SU-DHL-6 (cell line): ENCODE measurements around the gene DIRAS2.

Experiments used
- H2AFZ ChIP-seq: fragments of 200-600 bp; sonication (generic); 2 replicates; pipeline ENCODE4 v1.6.1; 2014; ENCODE audit warnings: low read depth, mild to moderate bottlenecking, moderate library complexity, mixed read lengths, antibody characterized with exemption, low read length; ENCODE audit not compliant: severe bottlenecking
- H3F3A ChIP-seq: fragments of 200-600 bp; shearing (Covaris generic); 2 replicates; pipeline ENCODE4 v1.6.0; 2016; ENCODE audit warnings: antibody characterized with exemption, mild to moderate bottlenecking; ENCODE audit not compliant: insufficient read depth
- H3K27ac ChIP-seq: fragments of 200-600 bp; sonication (generic); 2 replicates; pipeline ENCODE4 v1.5.1; 2016; ENCODE audit warnings: low read depth, mild to moderate bottlenecking, low read length, moderate library complexity, mixed read lengths
- H3K27me3 ChIP-seq: fragments of 200-600 bp; sonication (generic), shearing (Covaris generic); 2 replicates; pipeline ENCODE4 v1.6.0; 2014; ENCODE audit warnings: mild to moderate bottlenecking, low read length
- H3K36me3 ChIP-seq: fragments of 200-600 bp; sonication (generic); 2 replicates; pipeline ENCODE4 v1.6.1; 2014; ENCODE audit warnings: mild to moderate bottlenecking, low read length, mixed read lengths
- H3K4me2 ChIP-seq: fragments of 300-600, 200-600 bp; shearing (Covaris generic), sonication (generic); 2 replicates; pipeline ENCODE4 v1.6.0; 2014; ENCODE audit warnings: low read length, low read depth, mild to moderate bottlenecking; ENCODE audit not compliant: poor library complexity, severe bottlenecking
- H3K4me3 ChIP-seq: fragments of 200-600 bp; sonication (generic); 2 replicates; pipeline ENCODE4 v1.5.1; 2014; ENCODE audit warnings: antibody characterized with exemption, low read length, mild to moderate bottlenecking, mixed read lengths; ENCODE audit not compliant: insufficient read depth, poor library complexity, severe bottlenecking
- H3K79me2 ChIP-seq: fragments of 200-600 bp; sonication (generic); 2 replicates; pipeline ENCODE4 v1.6.1; 2014; ENCODE audit warnings: mild to moderate bottlenecking, low read length, moderate library complexity; ENCODE audit not compliant: insufficient read depth
- H3K9ac ChIP-seq: fragments of 200-600 bp; sonication (generic); 2 replicates; pipeline ENCODE4 v1.7.0; 2014; ENCODE audit warnings: mild to moderate bottlenecking, low read length
- H3K9me2 ChIP-seq: fragments of 200-600 bp; sonication (generic); replicated peaks from 2 replicates; pipeline ENCODE4 v1.6.1; 2014; ENCODE audit warnings: low read length; ENCODE audit not compliant: insufficient read depth
- H3K9me3 ChIP-seq: fragments of 200-600 bp; sonication (generic); 2 replicates; pipeline ENCODE4 v1.6.1; 2014; ENCODE audit warnings: low read length, mixed read lengths; ENCODE audit not compliant: insufficient read depth
- H4K20me1 ChIP-seq: fragments of 200-600 bp; sonication (generic); 2 replicates; pipeline ENCODE4 v1.6.1; 2014; ENCODE audit warnings: low read depth, mild to moderate bottlenecking, antibody characterized with exemption, low read length, moderate library complexity, mixed read lengths
- CTCF ChIP-seq: fragments of 200-600 bp; sonication (generic); IDR thresholded peaks from one replicate; pipeline ENCODE4 v1.5.1; 2017; ENCODE audit warnings: antibody characterized with exemption, mild to moderate bottlenecking, low read length, moderate library complexity; ENCODE audit not compliant: insufficient read depth, poor library complexity, severe bottlenecking
- EZH2phosphoT487 ChIP-seq: fragments of 200-600 bp; sonication (generic), shearing (Covaris generic); conservative IDR thresholded peaks from 2 replicates; pipeline ENCODE4 v1.6.1; 2018; ENCODE audit warnings: mild to moderate bottlenecking, antibody characterized with exemption, low read length, moderate library complexity, mixed read lengths

DIRAS2 gene

GRCh38 chr9:90631964-90632363 lies 10.7 kb downstream of the DIRAS2 start:
- Histone ChIP-seq H3K9ac (no peak overlapping the region), H3K4me2 (no peak overlapping the region), H3K79me2 (no peaks in the 10 kb centered on the region), H3K4me3 (no peak overlapping the region), H3K27ac (no peak overlapping the region), H3K9me2 (no peaks in the 10 kb centered on the region), H4K20me1 (no peaks in the 10 kb centered on the region), H3K9me3 (no peaks in the 10 kb centered on the region), H3K27me3 (no peaks in the 10 kb centered on the region), H2AFZ (no peak overlapping the region), H3F3A (no peaks in the 10 kb centered on the region), H3K36me3 (no peaks in the 10 kb centered on the region)
- TF ChIP-seq EZH2phosphoT487: no peak
- TF ChIP-seq CTCF: no peak

GRCh38 chr9:90629991-90630390 lies 12.6 kb downstream of the DIRAS2 start:
- no peak overlapping the region for H3K9ac ChIP-seq
- H3K36me3 ChIP-seq: no peaks in the 10 kb centered on the region
- H3K9me2 ChIP-seq: no peaks in the 10 kb centered on the region
- H4K20me1 ChIP-seq: no peaks in the 10 kb centered on the region
- no peaks in the 10 kb centered on the region for H3K27me3 ChIP-seq
- H3K4me2 ChIP-seq: no peak overlapping the region
- TF ChIP-seq CTCF (no peak), EZH2phosphoT487 (no peak)
- no peak overlapping the region for H3K27ac ChIP-seq
- no peaks in the 10 kb centered on the region for H3K9me3 ChIP-seq
- H3F3A ChIP-seq: no peaks in the 10 kb centered on the region
- no peak overlapping the region for H3K4me3 ChIP-seq
- no peak overlapping the region for H2AFZ ChIP-seq
- H3K79me2 ChIP-seq: no peaks in the 10 kb centered on the region

DNA sequence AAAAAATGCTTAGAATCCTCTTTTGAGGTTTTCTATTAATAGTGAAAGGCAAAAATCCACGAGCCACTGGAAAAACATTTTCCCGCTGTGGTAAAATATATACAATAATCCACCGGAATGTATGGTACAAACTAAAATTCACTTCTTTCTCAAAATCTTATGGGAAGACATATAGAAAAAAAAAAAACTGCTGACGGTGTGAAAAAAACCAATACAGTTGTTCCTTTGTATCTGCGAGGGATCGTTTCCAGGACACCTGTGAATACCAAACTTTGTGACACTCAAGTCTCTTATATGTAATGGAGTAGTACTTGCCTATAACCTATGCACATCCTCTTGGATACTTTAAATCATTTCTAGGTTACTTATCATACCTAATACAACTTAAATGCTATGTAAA lies 13.3 kb downstream of the DIRAS2 start:
- Histone ChIP-seq H2AFZ (no peak overlapping the region), H3K27ac (no peak overlapping the region), H3K27me3 (no peaks in the 10 kb centered on the region), H3F3A (no peaks in the 10 kb centered on the region), H3K4me2 (no peak overlapping the region), H4K20me1 (no peaks in the 10 kb centered on the region), H3K4me3 (no peak overlapping the region), H3K9me3 (no peaks in the 10 kb centered on the region), H3K9me2 (no peaks in the 10 kb centered on the region), H3K9ac (no peak overlapping the region), H3K36me3 (no peaks in the 10 kb centered on the region), H3K79me2 (no peaks in the 10 kb centered on the region)
- TF ChIP-seq CTCF (no peak), EZH2phosphoT487 (no peak)

DNA sequence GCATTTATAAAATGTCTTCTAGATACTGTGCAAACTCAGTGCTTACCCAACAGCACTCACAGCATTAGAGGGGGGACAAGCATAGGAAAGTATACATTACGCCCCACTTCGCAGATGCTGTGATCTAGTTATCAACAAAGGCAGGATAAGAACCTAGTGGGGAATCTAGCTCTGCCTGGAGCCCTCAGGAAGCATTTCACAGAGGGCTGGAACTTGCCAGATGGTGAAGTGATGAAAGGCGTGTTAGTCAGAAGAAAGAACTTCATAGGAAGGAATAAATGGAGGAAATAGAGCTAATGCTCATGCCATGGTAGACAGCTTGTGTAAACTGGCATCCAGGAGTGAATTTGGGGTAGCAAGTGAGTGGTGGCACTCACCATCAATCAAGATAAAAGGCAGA lies 25.8 kb downstream of the DIRAS2 start:
- Histone ChIP-seq H3K4me2 (no peak overlapping the region), H3K4me3 (no peak overlapping the region), H3K9me2 (no peaks in the 10 kb centered on the region), H3F3A (no peaks in the 10 kb centered on the region), H2AFZ (no peak overlapping the region), H3K9ac (no peak overlapping the region), H4K20me1 (no peaks in the 10 kb centered on the region), H3K36me3 (no peaks in the 10 kb centered on the region), H3K9me3 (no peaks in the 10 kb centered on the region), H3K79me2 (no peaks in the 10 kb centered on the region), H3K27ac (no peak overlapping the region), H3K27me3 (no peaks in the 10 kb centered on the region)
- TF ChIP-seq CTCF: no peak
- TF ChIP-seq EZH2phosphoT487: no peak
